ENCODE data around the gene GNG7. TPM values are rescaled to one million over a fixed set of nuclear protein-coding genes. Genes with fewer than 3 reads are reported as not detected.

GNG7 gene
- total RNA-seq, 1 experiment from 2014 or later, result 7.7 TPM

DNA sequence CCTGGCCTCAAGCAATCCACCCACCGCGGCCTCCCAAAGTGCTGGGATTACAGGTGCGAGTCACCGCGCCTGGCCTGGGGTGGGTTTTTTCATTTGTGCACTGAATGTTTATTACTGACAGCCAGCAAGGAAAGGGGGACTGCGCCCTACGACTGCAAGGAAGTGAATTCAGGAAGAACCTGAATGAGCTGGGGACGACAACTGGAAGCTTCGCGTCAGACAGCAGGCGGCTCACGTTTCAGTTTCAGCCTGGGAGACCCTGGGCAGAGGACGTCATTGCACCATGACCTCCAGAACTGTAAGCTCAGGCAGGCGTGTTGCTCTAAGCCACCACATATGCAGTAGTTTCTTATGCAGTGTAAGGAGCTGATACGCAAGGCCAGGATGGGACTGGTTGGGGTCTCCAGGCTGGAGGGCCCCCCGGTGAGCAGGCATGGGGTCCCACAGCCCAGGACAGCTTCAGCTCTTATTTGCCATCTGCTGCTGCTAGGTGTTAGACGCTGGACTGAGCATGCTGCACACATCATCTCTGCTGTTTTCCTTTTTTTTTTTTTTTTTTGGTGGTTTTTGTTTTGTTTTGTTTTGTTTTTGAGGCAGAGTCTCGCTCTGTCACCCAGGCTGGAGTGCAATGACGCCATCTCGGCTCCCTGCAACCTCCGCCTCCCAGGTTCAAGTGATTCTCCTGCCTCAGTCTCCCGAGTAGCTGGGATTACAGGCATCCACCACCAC is 160.0 kb downstream of the GNG7 start:
- H3K27me3 ChIP-seq (ENCODE audit: insufficient read depth, low read length), result no peaks in the 10 kb centered on the region
- H4K91ac ChIP-seq (ENCODE audit: insufficient read length, low read depth, low read length), result no peak overlapping the region
- no peaks in the 10 kb centered on the region for H3K36me3 Mint-ChIP-seq (ENCODE audit: insufficient read depth in 1 of 3, low read depth in 3 of 3)
- H3K27ac Mint-ChIP-seq, result peak overlapping the region; percentile 80 to 97 (median 96); a peak in 6 of 7 replicates
- no peak overlapping the region for H3K4ac ChIP-seq (ENCODE audit: low read depth, low read length)
- no peaks in the 10 kb centered on the region; a peak in 1 of 5 replicates for H3K9me3 Mint-ChIP-seq
- H3K4me1 Mint-ChIP-seq, result peaks cover 22 to 48% of the 10 kb centered on the region in 2 experiments
- peak overlapping the region; percentile 50 for H2BK120ac ChIP-seq (ENCODE audit: low read depth, low read length, poor library complexity, severe bottlenecking)
- no peak overlapping the region for H2AFZ ChIP-seq (ENCODE audit: low read length)
- 0 out of 2 replicates have a peak, but pooled peaks cover 4% of the 10 kb centered on the region for H3K4me1 ChIP-seq (ENCODE audit: insufficient read depth, low read length)
- H2BK20ac ChIP-seq (ENCODE audit: low read depth, low read length, poor library complexity, severe bottlenecking), result no peak overlapping the region
- no peak overlapping the region for H3K9ac ChIP-seq (ENCODE audit: extremely low read depth, insufficient read length, low read length)
- H4K8ac ChIP-seq (replicated peaks; ENCODE audit: insufficient read length, low read depth, low read length), result no peak overlapping the region
- H3K79me2 ChIP-seq (ENCODE audit: insufficient read depth, low read length), result no peaks in the 10 kb centered on the region
- H2AK5ac ChIP-seq (ENCODE audit: insufficient read length, low read length), result peak overlapping the region; percentile 22
- no peak overlapping the region for H3K4me2 ChIP-seq (ENCODE audit: insufficient read depth, insufficient read length, low read length)
- H2BK5ac ChIP-seq (ENCODE audit: insufficient read length, low read length), result no peak overlapping the region
- H3T11ph ChIP-seq (ENCODE audit: low read length), result no peak overlapping the region
- DNase-seq, result peak; percentile 58
- no peaks in the 10 kb centered on the region for H3K23me2 ChIP-seq (ENCODE audit: insufficient read length, low read depth, low read length, poor library complexity, severe bottlenecking)
- no peak overlapping the region for H4K5ac ChIP-seq (ENCODE audit: insufficient read length, low read depth, low read length)
- WGBS (ENCODE audit: extremely low coverage, insufficient read length, low lambda C conversion rate), result no CpG with 5 or more reads among the region's 22 CpGs
- TF ChIP-seq, protein P1, sequence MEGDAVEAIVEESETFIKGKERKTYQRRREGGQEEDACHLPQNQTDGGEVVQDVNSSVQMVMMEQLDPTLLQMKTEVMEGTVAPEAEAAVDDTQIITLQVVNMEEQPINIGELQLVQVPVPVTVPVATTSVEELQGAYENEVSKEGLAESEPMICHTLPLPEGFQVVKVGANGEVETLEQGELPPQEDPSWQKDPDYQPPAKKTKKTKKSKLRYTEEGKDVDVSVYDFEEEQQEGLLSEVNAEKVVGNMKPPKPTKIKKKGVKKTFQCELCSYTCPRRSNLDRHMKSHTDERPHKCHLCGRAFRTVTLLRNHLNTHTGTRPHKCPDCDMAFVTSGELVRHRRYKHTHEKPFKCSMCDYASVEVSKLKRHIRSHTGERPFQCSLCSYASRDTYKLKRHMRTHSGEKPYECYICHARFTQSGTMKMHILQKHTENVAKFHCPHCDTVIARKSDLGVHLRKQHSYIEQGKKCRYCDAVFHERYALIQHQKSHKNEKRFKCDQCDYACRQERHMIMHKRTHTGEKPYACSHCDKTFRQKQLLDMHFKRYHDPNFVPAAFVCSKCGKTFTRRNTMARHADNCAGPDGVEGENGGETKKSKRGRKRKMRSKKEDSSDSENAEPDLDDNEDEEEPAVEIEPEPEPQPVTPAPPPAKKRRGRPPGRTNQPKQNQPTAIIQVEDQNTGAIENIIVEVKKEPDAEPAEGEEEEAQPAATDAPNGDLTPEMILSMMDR (conservative IDR thresholded peaks at IDR 0.05), result no peak
- H2BK12ac ChIP-seq (ENCODE audit: insufficient read length, low read depth, low read length), result peak overlapping the region; percentile 95
- H3K79me1 ChIP-seq (ENCODE audit: insufficient read depth, low read depth, low read length, poor library complexity, severe bottlenecking), result no peaks in the 10 kb centered on the region
- no peak overlapping the region for H3K56ac ChIP-seq (ENCODE audit: insufficient read length, low read depth, low read length)
- no peaks in the 10 kb centered on the region for H3K9me3 ChIP-seq (ENCODE audit: control insufficient read depth, low read depth, low read length)
- no peak overlapping the region for H2BK15ac ChIP-seq (ENCODE audit: low read depth, low read length)
- H3K14ac ChIP-seq (ENCODE audit: insufficient read depth, low read length), result peak overlapping the region; percentile 38
- peak overlapping the region in 1 of 2 experiments; percentile 60; a peak in 1 of 5 replicates for H3K4me3 Mint-ChIP-seq
- no peak overlapping the region for H3K23ac ChIP-seq (ENCODE audit: insufficient read length, low read depth, low read length)
- peak overlapping the region; percentile 39 for H3K27ac ChIP-seq (ENCODE audit: insufficient read length, low read depth, low read length)
- peak overlapping the region; percentile 89 for H3K18ac ChIP-seq (ENCODE audit: insufficient read length, low read depth, low read length)
- peaks cover 3% of the 10 kb centered on the region; the same call in 1 of the 2 replicates for H3K27me3 Mint-ChIP-seq (ENCODE audit: low read depth)
- H4K20me1 ChIP-seq (ENCODE audit: control insufficient read depth, insufficient read depth, insufficient read length), result no peaks in the 10 kb centered on the region
